Effector memory CD8-positive, alpha-beta T cell (primary cell): ENCODE measurements around the gene IL6ST.

Experiments used
- ATAC-seq: fragments of 150-1000 bp; cut with Tn5 transposase; replicated peaks from 2 replicates; pipeline ENCODE4 v1.10.0; 2021; ENCODE audit warnings: mild to moderate bottlenecking, moderate library complexity
- DNase-seq, 3 experiments: peaks; one replicate each; pipeline ENCODE4 v3.0.0; 2021
- H3K27ac Mint-ChIP-seq, 2 donors: one replicate each; pipeline ENCODE4 v1.8.0; 2022; ENCODE audit warnings: mild to moderate bottlenecking in 2 of 2, mixed read lengths in 2 of 2, moderate library complexity in 2 of 2
- H3K27me3 Mint-ChIP-seq, 2 donors: one replicate each; pipeline ENCODE4 v1.8.0; 2022; ENCODE audit warnings: mixed read lengths in 2 of 2
- H3K36me3 Mint-ChIP-seq: one replicate; pipeline ENCODE4 v1.8.0; 2022; ENCODE audit warnings: mild to moderate bottlenecking, moderate library complexity, mixed read lengths; ENCODE audit not compliant: insufficient read depth
- H3K4me1 Mint-ChIP-seq, 2 donors: one replicate each; pipeline ENCODE4 v1.8.0; 2022; ENCODE audit warnings: low read depth in 2 of 2, mixed read lengths in 2 of 2
- H3K4me3 Mint-ChIP-seq, 2 donors: one replicate each; pipeline ENCODE4 v1.8.0; 2022; ENCODE audit warnings: mild to moderate bottlenecking in 2 of 2, mixed read lengths in 2 of 2, moderate library complexity in 2 of 2
- H3K9me3 Mint-ChIP-seq, 2 donors: one replicate each; pipeline ENCODE4 v1.8.0; 2022; ENCODE audit warnings: mixed read lengths in 2 of 2

Gene IL6ST

GRCh38 chr5:55918087-55919035 is 76.4 kb downstream of the IL6ST start:
- H3K27me3 Mint-ChIP-seq, result no peaks in the 10 kb centered on the region
- ATAC-seq, result no peak
- peaks cover 7% of the 10 kb centered on the region in 2 donors for H3K4me1 Mint-ChIP-seq
- H3K27ac Mint-ChIP-seq, result no peak overlapping the region
- H3K9me3 Mint-ChIP-seq, result no peaks in the 10 kb centered on the region
- H3K36me3 Mint-ChIP-seq, result no peaks in the 10 kb centered on the region
- no peak for DNase-seq
- H3K4me3 Mint-ChIP-seq, result no peak overlapping the region

DNA sequence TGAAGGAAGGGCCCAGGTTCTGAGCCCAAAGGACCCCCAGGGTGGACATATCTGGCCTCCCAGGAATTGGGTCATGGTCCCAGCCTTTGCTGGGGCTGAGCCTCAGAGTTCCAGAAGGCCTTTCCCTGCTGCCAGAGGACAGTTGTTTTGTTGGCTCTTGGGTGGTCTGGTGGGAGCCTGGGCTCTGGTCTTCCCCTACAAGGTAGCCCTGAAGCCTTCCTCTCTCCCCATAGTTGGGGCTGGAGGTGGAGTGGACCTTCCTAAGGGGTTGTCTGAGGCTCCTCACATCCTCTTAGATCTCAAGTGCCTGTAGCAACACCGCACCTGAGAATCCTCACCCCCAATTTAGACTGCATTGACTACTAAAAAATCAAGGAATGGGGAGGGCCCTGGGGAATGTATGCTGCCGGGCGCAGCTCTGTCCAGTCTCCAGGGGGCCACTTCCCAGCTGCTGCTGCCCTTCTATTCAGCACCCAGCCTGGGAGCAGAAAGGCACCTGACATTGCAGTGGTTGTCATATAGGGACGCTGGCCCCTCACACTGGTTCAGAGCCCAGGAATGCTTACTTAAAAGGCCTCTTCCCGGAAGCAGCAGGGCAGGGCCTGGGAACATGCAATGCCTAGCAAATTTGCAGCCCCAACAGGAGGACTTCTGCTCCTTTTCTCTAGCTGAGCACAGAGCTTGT is 77.2 kb downstream of the IL6ST start:
- ATAC-seq, result no peak
- Mint-ChIP-seq H3K27me3 (no peaks in the 10 kb centered on the region), H3K4me3 (no peak overlapping the region), H3K9me3 (no peaks in the 10 kb centered on the region), H3K27ac (no peak overlapping the region), H3K4me1 (peaks cover 0 to 4% of the 10 kb centered on the region in 2 donors), H3K36me3 (no peaks in the 10 kb centered on the region)
- DNase-seq, result no peak

GRCh38 chr5:55916986-55917385 is 77.8 kb downstream of the IL6ST start:
- Mint-ChIP-seq H3K4me3 (no peak overlapping the region), H3K9me3 (no peaks in the 10 kb centered on the region), H3K4me1 (peaks cover 0 to 4% of the 10 kb centered on the region in 2 donors), H3K27ac (no peak overlapping the region), H3K36me3 (no peaks in the 10 kb centered on the region), H3K27me3 (peaks cover 0 to 4% of the 10 kb centered on the region in 2 donors)
- DNase-seq (no peak), ATAC-seq (no peak)

- Mint-ChIP-seq H3K9me3 (no peaks in the 10 kb centered on the region), H3K27me3 (peaks cover 0 to 4% of the 10 kb centered on the region in 2 donors), H3K36me3 (no peaks in the 10 kb centered on the region), H3K27ac (no peak overlapping the region), H3K4me3 (no peak overlapping the region), H3K4me1 (peaks cover 0 to 4% of the 10 kb centered on the region in 2 donors)
- DNase-seq (no peak), ATAC-seq (no peak)
Measured at GRCh38 chr5:55915783-55916182, 79.0 kb downstream of the IL6ST start.

- Mint-ChIP-seq H3K4me1 (peaks cover 0 to 4% of the 10 kb centered on the region in 2 donors), H3K4me3 (no peak overlapping the region), H3K27me3 (peaks cover 0 to 4% of the 10 kb centered on the region in 2 donors), H3K36me3 (no peaks in the 10 kb centered on the region), H3K9me3 (no peaks in the 10 kb centered on the region), H3K27ac (no peak overlapping the region)
- DNase-seq, result no peak
- no peak for ATAC-seq
Measured at GRCh38 chr5:55914971-55915370, 79.8 kb downstream of the IL6ST start.

- Mint-ChIP-seq H3K4me3 (no peak overlapping the region), H3K36me3 (no peaks in the 10 kb centered on the region), H3K4me1 (no peaks in the 10 kb centered on the region), H3K9me3 (no peaks in the 10 kb centered on the region), H3K27me3 (peaks cover 0 to 4% of the 10 kb centered on the region in 2 donors), H3K27ac (no peak overlapping the region)
- DNase-seq (no peak), ATAC-seq (no peak)
Measured at GRCh38 chr5:55913466-55914413, 81.0 kb downstream of the IL6ST start.

DNA sequence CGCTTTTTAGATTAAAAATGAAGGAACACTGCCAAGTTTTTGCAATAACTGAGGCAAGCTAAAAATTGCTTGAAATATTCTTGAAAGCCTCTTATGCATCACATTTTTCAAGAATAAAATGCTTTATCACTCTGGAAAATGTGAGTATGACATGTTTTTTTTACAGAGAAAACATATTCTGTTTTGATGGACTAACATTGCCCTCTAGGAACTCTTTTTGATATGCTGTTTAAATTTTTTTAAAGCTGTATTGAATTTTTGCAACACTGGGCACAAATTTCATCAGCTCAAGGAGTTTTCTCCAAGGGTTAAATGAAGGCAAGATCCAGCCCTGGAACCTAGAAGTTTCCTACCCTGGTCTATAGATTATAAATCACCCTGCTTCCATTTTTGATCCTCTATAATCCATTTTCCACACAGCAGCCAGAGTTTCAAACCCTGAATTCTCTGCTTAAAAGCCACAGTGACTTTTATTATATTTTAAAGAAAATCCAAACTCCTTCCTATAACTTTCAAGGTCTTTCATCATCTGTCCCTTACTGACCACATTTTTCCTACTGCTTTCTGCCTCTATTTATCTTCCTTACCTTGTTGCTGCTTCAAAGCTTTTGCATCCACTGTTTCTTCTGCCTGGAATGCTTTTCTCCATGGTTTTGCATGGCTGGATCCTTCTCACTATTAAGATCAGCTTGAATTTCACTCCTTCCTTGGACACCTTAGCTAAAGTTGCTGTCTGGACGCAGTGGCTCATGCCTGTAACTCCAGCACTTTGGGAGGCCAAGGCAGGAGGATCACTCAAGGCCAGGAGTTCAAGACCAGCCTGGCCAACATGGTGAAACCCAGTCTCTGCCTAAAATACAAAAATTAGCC is 82.7 kb downstream of the IL6ST start:
- no peak for DNase-seq
- H3K4me3 Mint-ChIP-seq, result no peak overlapping the region
- no peak for ATAC-seq
- no peak overlapping the region for H3K27ac Mint-ChIP-seq
- peaks cover 0 to 4% of the 10 kb centered on the region in 2 donors for H3K27me3 Mint-ChIP-seq
- no peaks in the 10 kb centered on the region for H3K9me3 Mint-ChIP-seq
- no peaks in the 10 kb centered on the region for H3K36me3 Mint-ChIP-seq
- H3K4me1 Mint-ChIP-seq, result no peaks in the 10 kb centered on the region

DNA sequence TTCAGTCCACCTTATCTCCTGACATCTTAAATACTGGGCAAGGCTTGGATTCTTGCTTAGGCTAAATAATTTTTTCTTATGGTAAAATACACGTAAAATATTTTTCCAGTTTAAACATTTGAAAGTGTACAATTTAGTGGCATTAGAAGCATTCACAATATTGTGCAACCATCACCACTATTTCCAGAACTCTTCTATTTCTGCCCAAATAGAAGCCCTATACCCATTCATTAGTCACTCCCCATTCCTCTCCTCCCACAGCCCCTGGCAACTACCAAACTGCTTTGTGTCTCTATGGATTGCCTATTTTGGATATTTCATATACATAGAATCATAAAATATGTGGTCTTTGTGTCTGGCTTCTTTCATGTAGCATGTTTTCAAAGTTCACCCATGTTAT is 86.0 kb downstream of the IL6ST start:
- ATAC-seq, result no peak
- H3K36me3 Mint-ChIP-seq, result no peaks in the 10 kb centered on the region
- DNase-seq, result no peak
- no peak overlapping the region for H3K27ac Mint-ChIP-seq
- H3K4me3 Mint-ChIP-seq, result no peak overlapping the region
- H3K4me1 Mint-ChIP-seq, result peaks cover 0 to 9% of the 10 kb centered on the region in 2 donors
- peaks cover 0 to 8% of the 10 kb centered on the region in 2 donors for H3K27me3 Mint-ChIP-seq
- H3K9me3 Mint-ChIP-seq, result no peaks in the 10 kb centered on the region

GRCh38 chr5:55907927-55908326 is 86.8 kb downstream of the IL6ST start:
- Mint-ChIP-seq H3K36me3 (no peaks in the 10 kb centered on the region), H3K27ac (no peak overlapping the region), H3K4me1 (peaks cover 4 to 18% of the 10 kb centered on the region in 2 donors), H3K4me3 (no peak overlapping the region), H3K9me3 (no peaks in the 10 kb centered on the region), H3K27me3 (peaks cover 0 to 8% of the 10 kb centered on the region in 2 donors)
- ATAC-seq (no peak), DNase-seq (no peak)

GRCh38 chr5:55905251-55905650 is 89.5 kb downstream of the IL6ST start:
- peaks cover 0 to 11% of the 10 kb centered on the region in 2 donors for H3K27me3 Mint-ChIP-seq
- DNase-seq, result no peak
- no peak for ATAC-seq
- peaks cover 4 to 20% of the 10 kb centered on the region in 2 donors for H3K4me1 Mint-ChIP-seq
- no peaks in the 10 kb centered on the region for H3K36me3 Mint-ChIP-seq
- no peak overlapping the region for H3K4me3 Mint-ChIP-seq
- no peak overlapping the region for H3K27ac Mint-ChIP-seq
- H3K9me3 Mint-ChIP-seq, result no peaks in the 10 kb centered on the region

GRCh38 chr5:55904152-55904551 is 90.6 kb downstream of the IL6ST start:
- Mint-ChIP-seq H3K27ac (peak overlapping the region in 1 of 2 donors; percentile 70), H3K4me3 (peak overlapping the region in 1 of 2 donors; percentile 60), H3K36me3 (no peaks in the 10 kb centered on the region), H3K4me1 (peaks cover 4 to 22% of the 10 kb centered on the region in 2 donors), H3K27me3 (peaks cover 0 to 11% of the 10 kb centered on the region in 2 donors), H3K9me3 (no peaks in the 10 kb centered on the region)
- no peak for ATAC-seq
- DNase-seq, result no peak

DNA sequence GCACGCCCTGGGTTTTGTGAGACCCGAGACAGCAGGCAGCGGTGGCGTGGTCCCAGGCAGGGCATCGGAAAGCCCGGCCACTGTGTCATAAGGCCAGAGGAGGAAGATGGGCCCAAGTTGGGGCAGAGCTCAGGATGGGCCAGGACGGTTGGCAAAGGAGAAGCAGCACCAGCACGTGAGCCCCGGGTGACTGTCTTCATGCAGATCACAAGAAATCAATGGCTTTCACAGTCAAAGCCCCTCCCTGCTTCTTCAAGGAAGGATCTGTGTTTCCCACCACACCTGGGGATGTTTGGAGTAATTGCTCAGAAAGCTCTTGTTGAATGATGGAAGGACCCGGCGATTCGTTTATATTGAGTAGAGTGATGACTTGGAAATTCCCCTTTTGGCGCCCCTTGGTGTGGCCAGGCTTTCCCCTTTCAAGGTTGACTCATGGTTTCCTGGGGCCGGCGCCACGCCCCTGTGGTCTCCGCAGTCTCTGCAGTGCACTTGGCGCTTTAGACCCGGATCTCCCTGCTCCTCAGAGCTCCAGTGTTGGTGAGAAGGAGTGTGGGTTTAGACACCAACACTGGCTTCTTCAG is 91.6 kb downstream of the IL6ST start:
- Mint-ChIP-seq H3K27me3 (peaks cover 0 to 11% of the 10 kb centered on the region in 2 donors), H3K9me3 (no peaks in the 10 kb centered on the region), H3K4me3 (peak overlapping the region in 1 of 2 donors; percentile 60), H3K4me1 (peaks cover 4 to 22% of the 10 kb centered on the region in 2 donors), H3K36me3 (no peaks in the 10 kb centered on the region), H3K27ac (peak overlapping the region; percentile 31 to 63)
- peak; percentile 98 for ATAC-seq
- peak; percentile 10 to 62 (median 59) for DNase-seq
